Effector memory CD4-positive, alpha-beta T cell (primary cell): ENCODE data around the gene PPAT.
A peak's percentile ranks its signal among the peaks of the same experiment; 100 is the strongest.
"Not testable (repeated sequence)": the region's sequence is repeated elsewhere in the genome, so short reads cannot be mapped to it uniquely, and the experiment has no call there.

ENCODE experiments used
- DNase-seq, 3 donors: peaks; one replicate each; pipeline ENCODE4 v3.0.0-alpha.2; 2020
- H3K27ac ChIP-seq: 2 replicates; pipeline ENCODE4 v1.7.0; 2013; ENCODE audit warnings: mild to moderate bottlenecking, low read length, moderate library complexity; ENCODE audit not compliant: insufficient read depth, poor library complexity, severe bottlenecking
- H3K27me3 ChIP-seq: replicated peaks from 2 replicates; pipeline ENCODE4 v1.7.0; 2013; ENCODE audit warnings: mild to moderate bottlenecking, low read length; ENCODE audit not compliant: insufficient read depth, control insufficient read depth, poor library complexity, severe bottlenecking
- H3K36me3 ChIP-seq: 2 replicates; pipeline ENCODE4 v1.7.0; 2013; ENCODE audit warnings: mild to moderate bottlenecking, low read length, moderate library complexity; ENCODE audit not compliant: control insufficient read depth, insufficient read depth
- H3K4me1 ChIP-seq: 2 replicates; pipeline ENCODE4 v1.7.0; 2013; ENCODE audit warnings: low read length, mild to moderate bottlenecking; ENCODE audit not compliant: control insufficient read depth, insufficient read depth, poor library complexity, severe bottlenecking
- H3K4me3 ChIP-seq: 2 replicates; pipeline ENCODE4 v1.7.0; 2013; ENCODE audit warnings: low read length, low read depth, mild to moderate bottlenecking; ENCODE audit not compliant: insufficient read depth, poor library complexity, severe bottlenecking
- H3K9me3 ChIP-seq: 2 replicates; pipeline ENCODE4 v1.7.0; 2013; ENCODE audit warnings: mild to moderate bottlenecking, low read length, moderate library complexity; ENCODE audit not compliant: control insufficient read depth
- total RNA-seq, 3 donors: gene quantifications; one replicate each; lab custom pipeline; 2026; lab: John Stamatoyannopoulos, UW

The PPAT gene
- total RNA-seq: 9.0 to 15.0 (median 12.2) reads per million in 3 donors

- Histone ChIP-seq H3K27ac (peak within 1 kb of the TSS; percentile 56), H3K4me1 (peaks cover 20% of the 10 kb centered on the region), H3K27me3 (no peaks in the 10 kb centered on the region), H3K36me3 (no peaks in the 10 kb centered on the region), H3K4me3 (peak within 1 kb of the TSS; percentile 84), H3K9me3 (no peaks in the 10 kb centered on the region)
- peak; percentile 98 for DNase-seq
Measured at GRCh38 chr4:56435140-56435926, at the start of gene PPAT. Gene PPAT, minus strand, starts transcription at chr4:56435615. Its CDS starts 138 bp downstream, at chr4:56435477.

DNA sequence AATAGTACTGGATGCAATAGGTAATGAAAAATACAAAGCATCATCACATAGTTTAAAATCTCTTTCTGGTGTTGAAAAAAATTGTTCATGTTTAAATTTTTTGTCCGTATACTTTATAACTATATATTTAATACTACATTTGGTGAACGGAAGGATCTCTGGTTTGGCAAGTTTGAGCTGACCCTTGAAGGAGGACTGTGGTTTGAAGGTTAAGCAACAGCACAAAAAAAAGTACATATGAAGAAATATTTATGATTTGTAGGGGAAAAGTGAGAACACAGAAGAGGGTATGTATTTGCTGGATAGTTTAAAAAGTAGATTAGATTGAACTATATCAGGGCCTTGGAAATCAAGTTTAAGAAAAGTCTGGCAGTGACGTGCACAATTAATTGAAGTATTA is 45.3 kb upstream of the PPAT start:
- Histone ChIP-seq H3K9me3 (no peaks in the 10 kb centered on the region), H3K4me1 (no peaks in the 10 kb centered on the region), H3K27ac (no peak overlapping the region), H3K36me3 (peaks cover 63% of the 10 kb centered on the region), H3K4me3 (no peak overlapping the region), H3K27me3 (no peaks in the 10 kb centered on the region)
- no peak for DNase-seq

DNA sequence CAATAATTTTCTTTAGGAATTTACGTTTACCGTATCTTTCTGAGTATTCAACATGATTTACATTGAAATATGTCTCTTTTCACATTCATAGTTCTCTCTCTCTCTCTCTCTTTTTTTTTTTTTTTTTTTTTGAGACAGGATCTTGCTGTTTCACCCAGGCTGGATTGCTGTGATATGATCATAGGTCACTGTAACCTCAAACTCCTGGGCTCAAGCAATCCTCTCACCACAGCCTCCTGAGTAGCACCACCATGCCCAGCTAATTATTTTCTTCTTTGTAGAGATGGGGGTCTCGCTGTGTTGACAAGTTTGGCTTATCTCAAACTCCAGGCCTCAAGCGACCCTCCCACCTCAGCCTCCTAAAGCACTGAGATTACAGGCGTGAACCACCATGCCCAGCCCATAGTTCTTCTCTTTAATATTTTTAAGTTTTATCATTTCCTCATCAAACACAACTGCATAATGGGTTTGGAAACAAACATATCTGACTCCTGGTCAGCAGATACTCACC is 41.8 kb upstream of the PPAT start:
- Histone ChIP-seq H3K27ac (no peak overlapping the region), H3K27me3 (no peaks in the 10 kb centered on the region), H3K9me3 (no peaks in the 10 kb centered on the region), H3K36me3 (peaks cover 71% of the 10 kb centered on the region), H3K4me3 (no peak overlapping the region), H3K4me1 (no peaks in the 10 kb centered on the region)
- DNase-seq: no peak

DNA sequence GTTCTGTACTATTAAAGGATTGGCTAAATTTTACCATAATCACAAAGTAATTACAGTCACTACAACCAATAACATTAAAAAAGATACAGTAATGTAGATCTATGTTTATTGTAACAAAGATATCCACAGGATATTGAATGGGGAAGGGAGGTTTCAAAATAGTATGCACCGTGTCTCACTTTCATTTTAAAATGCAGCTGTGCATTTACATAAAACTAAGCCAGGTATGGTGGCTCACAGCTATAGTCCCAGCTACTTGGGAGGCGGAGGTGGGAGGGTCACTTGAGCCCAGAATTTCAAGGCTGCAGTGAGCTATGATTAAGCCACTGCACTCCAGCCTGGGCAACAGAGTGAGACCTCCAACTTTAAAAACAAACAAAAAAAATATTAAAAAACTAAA is 40.5 kb upstream of the PPAT start:
- H3K27ac ChIP-seq: no peak overlapping the region
- no peak for DNase-seq
- H3K27me3 ChIP-seq: no peaks in the 10 kb centered on the region
- H3K4me1 ChIP-seq: no peaks in the 10 kb centered on the region
- peaks cover 77% of the 10 kb centered on the region for H3K36me3 ChIP-seq
- no peak overlapping the region for H3K4me3 ChIP-seq
- no peaks in the 10 kb centered on the region for H3K9me3 ChIP-seq

- Histone ChIP-seq H3K4me1 (peaks cover 24% of the 10 kb centered on the region), H3K4me3 (no peak overlapping the region)
Measured at GRCh38 chr4:56469489-56470210, 34.2 kb upstream of the PPAT start.

DNA sequence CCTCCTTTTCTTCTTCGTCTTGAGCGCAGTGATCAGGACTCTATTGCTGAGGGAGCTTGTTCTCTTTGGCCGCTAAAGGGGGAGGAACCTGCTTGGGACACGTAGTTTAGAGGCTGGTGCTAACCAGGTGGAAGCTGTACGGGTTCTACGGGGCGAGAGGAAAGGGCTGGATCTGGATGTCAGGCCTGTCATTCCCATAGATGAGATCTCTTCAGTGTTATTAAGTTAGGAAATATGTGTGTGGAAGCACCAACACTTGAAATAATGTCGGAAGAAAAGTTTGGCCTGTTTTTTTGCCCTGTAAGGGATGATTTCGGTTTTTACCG is 32.6 kb upstream of the PPAT start:
- DNase-seq: peak in 1 of 3 donors; percentile 14
- Histone ChIP-seq H3K9me3 (no peaks in the 10 kb centered on the region), H3K27me3 (no peaks in the 10 kb centered on the region), H3K4me3 (peak overlapping the region; percentile 97), H3K27ac (peak overlapping the region; percentile 80), H3K36me3 (peaks cover 23% of the 10 kb centered on the region), H3K4me1 (peaks cover 24% of the 10 kb centered on the region)

More at GRCh38 chr4:56469489-56470210, 34.2 kb upstream of the PPAT start:
- Histone ChIP-seq H3K27ac (no peak overlapping the region), H3K36me3 (peaks cover 31% of the 10 kb centered on the region), H3K9me3 (no peaks in the 10 kb centered on the region), H3K27me3 (no peaks in the 10 kb centered on the region)
- no peak for DNase-seq

GRCh38 chr4:56467284-56468096 is 32.1 kb upstream of the PPAT start, which contains the start of gene SRP72:
Gene SRP72, plus strand, starts transcription at chr4:56467617. Its CDS starts 19 bp downstream, at chr4:56467636.
- peak; percentile 79 to 88 (median 87) for DNase-seq
- peak within 1 kb of the TSS; percentile 80 for H3K27ac ChIP-seq
- H3K27me3 ChIP-seq: no peaks in the 10 kb centered on the region
- H3K4me1 ChIP-seq: peaks cover 24% of the 10 kb centered on the region
- peak within 1 kb of the TSS; percentile 97 for H3K4me3 ChIP-seq
- peaks cover 17% of the 10 kb centered on the region for H3K36me3 ChIP-seq
- H3K9me3 ChIP-seq: no peaks in the 10 kb centered on the region

GRCh38 chr4:56466910-56467283 is 31.5 kb upstream of the PPAT start:
- DNase-seq: no peak
- Histone ChIP-seq H3K4me3 (peak overlapping the region; percentile 97), H3K27ac (peak overlapping the region; percentile 80), H3K9me3 (no peaks in the 10 kb centered on the region), H3K4me1 (peaks cover 24% of the 10 kb centered on the region), H3K36me3 (peaks cover 11% of the 10 kb centered on the region), H3K27me3 (no peaks in the 10 kb centered on the region)

GRCh38 chr4:56466296-56466761 is 30.9 kb upstream of the PPAT start:
- peaks cover 24% of the 10 kb centered on the region for H3K4me1 ChIP-seq
- not testable (repeated sequence) for DNase-seq
- H3K27ac ChIP-seq: peak overlapping the region; percentile 80

More at GRCh38 chr4:56466296-56466761, 30.9 kb upstream of the PPAT start:
- not testable (repeated sequence) for H3K36me3 ChIP-seq, H3K9me3 ChIP-seq, H3K27me3 ChIP-seq
- H3K4me3 ChIP-seq: peak overlapping the region; percentile 97
